ACC112 (cell line): ENCODE measurements around the gene GAGE12G.
"Not testable (repeated sequence)": the region's sequence is repeated elsewhere in the genome, so short reads cannot be mapped to it uniquely, and the experiment has no call there.

Source experiments
- H2AFZ ChIP-seq: fragments of 200-600 bp; sonication (generic); one replicate; pipeline ENCODE4 v1.6.0; 2017; ENCODE audit warnings: antibody characterized with exemption, low read length; ENCODE audit not compliant: unreplicated experiment
- H3K27ac ChIP-seq: fragments of 200-600 bp; sonication (generic); 2 replicates; pipeline ENCODE4 v1.5.1; 2014; ENCODE audit warnings: low read depth, mild to moderate bottlenecking, antibody characterized with exemption, low read length, moderate library complexity
- H3K27me3 ChIP-seq: fragments of 200-600 bp; sonication (generic); 2 replicates; pipeline ENCODE4 v1.6.1; 2014; ENCODE audit warnings: mild to moderate bottlenecking, antibody characterized with exemption, low read length, moderate library complexity, mixed read lengths; ENCODE audit not compliant: insufficient read depth
- H3K36me3 ChIP-seq: fragments of 200-600 bp; sonication (generic); 2 replicates; pipeline ENCODE4 v1.6.1; 2016; ENCODE audit warnings: mild to moderate bottlenecking, antibody characterized with exemption, low read length, moderate library complexity, mixed read lengths; ENCODE audit not compliant: insufficient read depth
- H3K4me1 ChIP-seq: fragments of 200-600 bp; sonication (generic); one replicate; pipeline ENCODE4 v1.6.1; 2016; ENCODE audit warnings: low read length, mixed read lengths; ENCODE audit not compliant: insufficient read depth, unreplicated experiment, control insufficient read depth
- H3K4me3 ChIP-seq: fragments of 200-600 bp; sonication (generic); 2 replicates; pipeline ENCODE4 v1.5.1; 2014; ENCODE audit warnings: mild to moderate bottlenecking, low read depth, low read length
- H3K79me2 ChIP-seq: fragments of 200-600 bp; sonication (generic); one replicate; pipeline ENCODE4 v1.6.0; 2016; ENCODE audit warnings: low read length; ENCODE audit not compliant: control insufficient read depth, unreplicated experiment, insufficient read depth

Gene GAGE12G

GRCh38 chrX:49570100-49570499 is at the start of gene GAGE12G:
Gene GAGE12G (plus strand): TSS chrX:49570400. CDS start chrX:49571555, 1,155 bp downstream.
- H3K4me3 ChIP-seq, H2AFZ ChIP-seq, H3K36me3 ChIP-seq, H3K27me3 ChIP-seq, H3K27ac ChIP-seq, H3K79me2 ChIP-seq, H3K4me1 ChIP-seq: not testable (repeated sequence)

DNA sequence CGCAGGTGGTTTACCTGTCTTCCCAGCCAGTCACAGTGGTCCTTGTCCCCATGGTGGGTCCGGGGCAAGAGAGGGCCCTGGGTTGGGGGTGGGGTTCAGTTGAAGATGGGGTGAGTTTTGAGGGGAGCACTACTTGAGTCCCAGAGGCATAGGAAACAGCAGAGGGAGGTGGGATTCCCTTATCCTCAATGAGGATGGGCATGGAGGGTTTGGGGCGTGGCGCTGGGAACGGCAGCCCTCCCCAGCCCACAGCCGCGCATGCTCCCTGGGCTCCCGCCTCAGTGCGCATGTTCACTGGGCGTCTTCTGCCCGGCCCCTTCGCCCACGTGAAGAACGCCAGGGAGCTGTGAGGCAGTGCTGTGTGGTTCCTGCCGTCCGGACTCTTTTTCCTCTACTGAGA is 38.3 kb upstream of the GAGE12G start, which contains the start of gene GAGE12C:
Gene GAGE12C, plus strand, starts transcription at position 301 of the 400 bp plus-strand sequence. CDS start 1,155 bp downstream, outside the sequence.
- H3K27ac ChIP-seq, H3K4me3 ChIP-seq, H3K27me3 ChIP-seq, H3K4me1 ChIP-seq, H2AFZ ChIP-seq, H3K79me2 ChIP-seq, H3K36me3 ChIP-seq: not testable (repeated sequence)

- H3K4me1 ChIP-seq, H3K27ac ChIP-seq, H2AFZ ChIP-seq: not testable (repeated sequence)
Measured at GRCh38 chrX:49541433-49541832, 28.8 kb upstream of the GAGE12G start, which contains the start of gene GAGE12D. Gene GAGE12D (plus strand): TSS chrX:49541733. CDS start chrX:49542888, 1,155 bp downstream.

GRCh38 chrX:49550989-49551388 is 19.2 kb upstream of the GAGE12G start, which contains the start of gene GAGE12E:
Gene GAGE12E (plus strand): TSS chrX:49551289. CDS start chrX:49552444, 1,155 bp downstream.
- not testable (repeated sequence) for H3K27me3 ChIP-seq, H3K36me3 ChIP-seq, H3K79me2 ChIP-seq, H3K4me3 ChIP-seq, H3K27ac ChIP-seq, H2AFZ ChIP-seq, H3K4me1 ChIP-seq

More at GRCh38 chrX:49541433-49541832, 28.8 kb upstream of the GAGE12G start, which contains the start of gene GAGE12D:
- not testable (repeated sequence) for H3K36me3 ChIP-seq, H3K79me2 ChIP-seq, H3K27me3 ChIP-seq, H3K4me3 ChIP-seq

- not testable (repeated sequence) for H3K4me1 ChIP-seq, H3K36me3 ChIP-seq, H3K27me3 ChIP-seq, H3K4me3 ChIP-seq, H3K79me2 ChIP-seq, H2AFZ ChIP-seq, H3K27ac ChIP-seq
Measured at GRCh38 chrX:49560542-49560941, 9.7 kb upstream of the GAGE12G start, which contains the start of gene GAGE12F. Gene GAGE12F (plus strand): TSS chrX:49560842. CDS start chrX:49561997, 1,155 bp downstream.

DNA sequence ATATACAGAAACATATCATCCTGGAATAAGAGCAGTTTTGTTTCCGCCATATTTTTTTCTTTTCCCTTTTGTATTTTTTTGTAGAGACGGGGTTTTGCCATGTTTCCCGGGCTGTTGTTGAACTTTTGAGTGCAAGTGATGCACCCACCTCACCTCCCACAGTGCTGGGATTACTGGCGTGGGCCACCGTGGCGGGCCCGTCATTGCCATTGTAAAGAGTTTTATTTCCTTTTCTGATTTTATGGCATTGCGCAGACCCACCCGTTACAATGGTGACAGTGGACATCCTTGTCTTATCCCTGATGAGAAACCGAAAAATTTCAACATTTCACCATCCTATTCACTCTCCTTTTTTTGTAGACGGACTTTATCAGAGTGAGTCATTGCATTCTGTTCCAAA is 1.5 kb upstream of the GAGE12G start:
- H3K79me2 ChIP-seq, H2AFZ ChIP-seq, H3K27ac ChIP-seq, H3K4me1 ChIP-seq, H3K4me3 ChIP-seq, H3K36me3 ChIP-seq, H3K27me3 ChIP-seq: not testable (repeated sequence)

- not testable (repeated sequence) for H2AFZ ChIP-seq, H3K79me2 ChIP-seq, H3K4me1 ChIP-seq, H3K27ac ChIP-seq, H3K36me3 ChIP-seq, H3K4me3 ChIP-seq, H3K27me3 ChIP-seq
Measured at GRCh38 chrX:49569152-49569551, 1.0 kb upstream of the GAGE12G start.

DNA sequence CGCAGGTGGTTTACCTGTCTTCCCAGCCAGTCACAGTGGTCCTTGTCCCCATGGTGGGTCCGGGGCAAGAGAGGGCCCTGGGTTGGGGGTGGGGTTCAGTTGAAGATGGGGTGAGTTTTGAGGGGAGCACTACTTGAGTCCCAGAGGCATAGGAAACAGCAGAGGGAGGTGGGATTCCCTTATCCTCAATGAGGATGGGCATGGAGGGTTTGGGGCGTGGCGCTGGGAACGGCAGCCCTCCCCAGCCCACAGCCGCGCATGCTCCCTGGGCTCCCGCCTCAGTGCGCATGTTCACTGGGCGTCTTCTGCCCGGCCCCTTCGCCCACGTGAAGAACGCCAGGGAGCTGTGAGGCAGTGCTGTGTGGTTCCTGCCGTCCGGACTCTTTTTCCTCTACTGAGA is 9.4 kb downstream of the GAGE12G start, which contains the start of gene GAGE12H:
Gene GAGE12H, plus strand, starts transcription at position 301 of the 400 bp plus-strand sequence. CDS start 1,155 bp downstream, outside the sequence.
- not testable (repeated sequence) for H3K4me3 ChIP-seq, H2AFZ ChIP-seq, H3K4me1 ChIP-seq, H3K27me3 ChIP-seq, H3K79me2 ChIP-seq, H3K36me3 ChIP-seq, H3K27ac ChIP-seq

DNA sequence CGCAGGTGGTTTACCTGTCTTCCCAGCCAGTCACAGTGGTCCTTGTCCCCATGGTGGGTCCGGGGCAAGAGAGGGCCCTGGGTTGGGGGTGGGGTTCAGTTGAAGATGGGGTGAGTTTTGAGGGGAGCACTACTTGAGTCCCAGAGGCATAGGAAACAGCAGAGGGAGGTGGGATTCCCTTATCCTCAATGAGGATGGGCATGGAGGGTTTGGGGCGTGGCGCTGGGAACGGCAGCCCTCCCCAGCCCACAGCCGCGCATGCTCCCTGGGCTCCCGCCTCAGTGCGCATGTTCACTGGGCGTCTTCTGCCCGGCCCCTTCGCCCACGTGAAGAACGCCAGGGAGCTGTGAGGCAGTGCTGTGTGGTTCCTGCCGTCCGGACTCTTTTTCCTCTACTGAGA is 19.0 kb downstream of the GAGE12G start, which contains the start of gene GAGE2A:
Gene GAGE2A, plus strand, starts transcription at position 301 of the 400 bp plus-strand sequence. CDS start 1,155 bp downstream, outside the sequence.
- not testable (repeated sequence) for H3K79me2 ChIP-seq, H3K4me3 ChIP-seq, H2AFZ ChIP-seq, H3K27me3 ChIP-seq, H3K27ac ChIP-seq, H3K4me1 ChIP-seq, H3K36me3 ChIP-seq

- not testable (repeated sequence) for H3K4me3 ChIP-seq, H2AFZ ChIP-seq, H3K79me2 ChIP-seq, H3K4me1 ChIP-seq, H3K27me3 ChIP-seq, H3K27ac ChIP-seq, H3K36me3 ChIP-seq
Measured at GRCh38 chrX:49589769-49590478, 19.7 kb downstream of the GAGE12G start.

- not testable (repeated sequence) for H3K27ac ChIP-seq, H2AFZ ChIP-seq, H3K36me3 ChIP-seq, H3K4me3 ChIP-seq, H3K27me3 ChIP-seq, H3K79me2 ChIP-seq, H3K4me1 ChIP-seq
Measured at GRCh38 chrX:49590488-49590887, 20.3 kb downstream of the GAGE12G start.
